ENCODE results near the gene GXYLT2.

The GXYLT2 gene

DNA sequence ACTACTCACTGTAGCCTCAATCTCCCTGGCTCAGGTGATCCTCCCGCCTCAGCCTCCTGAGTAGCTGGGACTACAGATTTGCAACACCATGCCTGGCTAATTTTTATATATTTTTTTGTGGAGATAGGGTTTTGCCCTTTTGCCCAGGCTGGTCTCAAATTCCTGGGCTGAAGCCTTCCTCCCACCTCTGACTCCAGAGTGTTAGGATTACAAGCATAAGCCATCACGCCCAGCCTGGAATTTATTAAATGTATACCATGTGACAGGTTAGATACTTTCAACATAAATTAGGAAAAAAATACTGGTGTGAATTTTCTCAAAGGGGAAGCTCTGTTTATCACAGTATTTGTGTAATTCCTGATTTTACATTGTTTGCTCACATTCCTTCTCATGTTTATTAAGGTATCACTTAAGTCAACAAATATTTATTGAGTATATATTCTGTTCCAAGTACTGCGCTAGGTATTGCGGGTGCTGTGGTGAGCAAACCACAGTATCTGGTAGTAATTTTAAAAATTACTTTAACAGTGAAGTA, 133.5 kb downstream of the GXYLT2 start:
- DNase-seq: no peak

DNA sequence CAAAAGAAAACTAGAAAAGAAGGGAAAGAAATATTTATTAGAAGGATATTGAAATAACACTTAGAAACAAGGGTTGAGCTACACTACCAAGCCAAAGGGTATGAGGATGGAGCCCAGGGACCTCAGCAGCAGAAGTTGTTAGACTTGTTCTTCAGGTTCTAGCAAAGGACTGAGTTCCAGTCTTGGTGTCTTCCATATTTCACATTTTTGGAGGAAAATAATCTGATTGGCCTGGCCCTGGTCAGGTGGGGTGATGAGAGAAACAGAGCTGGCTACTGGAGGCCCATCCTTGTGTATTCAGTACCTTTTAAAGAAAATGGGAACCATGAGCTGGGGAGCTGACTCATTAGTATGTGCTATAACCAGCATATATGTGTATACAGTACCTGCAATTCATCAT, 137.0 kb downstream of the GXYLT2 start:
- DNase-seq: no peak

DNA sequence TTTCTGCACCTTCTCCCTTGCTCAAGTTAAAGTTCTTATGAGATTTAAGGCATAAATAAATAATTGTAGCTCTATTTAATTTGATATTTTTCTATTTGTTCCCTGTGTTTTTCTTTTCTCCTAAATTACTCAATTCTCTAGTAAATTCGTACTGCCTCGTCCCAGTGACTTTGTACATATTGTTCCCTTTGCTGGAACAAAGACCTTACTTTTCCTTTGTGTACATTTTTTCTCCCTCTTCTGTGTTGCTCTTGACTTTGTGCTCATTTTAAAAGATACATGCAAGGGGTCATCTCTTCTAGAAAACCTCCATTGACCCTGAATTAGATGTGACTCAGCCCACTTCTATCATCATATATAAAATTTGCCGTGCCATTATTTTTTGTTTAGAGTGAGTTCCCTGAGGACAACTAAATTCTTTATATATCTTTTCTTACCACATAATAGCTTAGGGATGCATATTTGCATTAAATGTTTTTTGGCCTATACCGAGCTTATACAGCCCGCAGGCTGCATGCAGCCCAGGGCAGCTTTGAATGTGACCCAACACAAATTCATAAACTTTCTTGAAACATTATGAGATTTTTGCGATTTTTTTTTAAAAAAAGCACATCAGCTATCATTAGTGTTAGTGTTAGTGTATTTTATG, 138.4 kb downstream of the GXYLT2 start:
- no peak for DNase-seq

Measured in activated CD4-positive, alpha-beta T cell treated with anti-CD3 and anti-CD28 coated beads, Interleukin-2, amount 50 U/mL, for 4 hours (primary cell).